HepG2 (cell line): Measurements from ENCODE around the gene PRICKLE2. TPM values are rescaled to one million over a fixed set of nuclear protein-coding genes. Genes with fewer than 3 reads are reported as not detected.

ENCODE experiments used
- ATAC-seq: fragments of 200-7000 bp; cut with Tn5 transposase; 3 replicates; pipeline ENCODE4 v1.9.1; 2020; ENCODE audit warnings: mild to moderate bottlenecking, moderate library complexity
- BruUV-seq: library from RNA; stranded (reverse); fragments of 400-500 nt; replicated peaks from 2 replicates; lab custom pipeline; 2021; lab: Mats Ljungman, UMichigan
- CTCF ChIA-PET: fragments of 300-600 bp; formaldehyde crosslinking; extraction: SDS; loops from one replicate; lab custom pipeline; 2021; ENCODE audit warnings: low total read pairs, inconsistent platforms, low intra/inter-chr PET ratio; lab: Yijun Ruan, JAX
- POLR2A ChIA-PET: fragments of 350-600 bp; sonication (Branson Sonifier 250); formaldehyde crosslinking; loops from one replicate; lab custom pipeline; 2020; ENCODE audit warnings: antibody characterized with exemption, inconsistent platforms; lab: Yijun Ruan, JAX
- DNase-seq: peaks from one replicate; pipeline ENCODE4 v3.0.0-alpha.2; 2015; ENCODE audit warnings: low spot score
- FAIRE-seq: peaks from 3 replicates; lab custom pipeline; 2011; peaks lifted over from hg19 to GRCh38; lab: Jason Lieb, UNC
- H2AFZ ChIP-seq: one replicate; pipeline ENCODE4 v1.6.1; 2011; ENCODE audit warnings: low read length, inconsistent platforms
- H3K27ac ChIP-seq: fragments of 300-600 bp; 3 replicates; pipeline ENCODE4 v1.8.0; 2011; ENCODE audit warnings: mixed run types, mild to moderate bottlenecking, mixed read lengths, low read length, inconsistent platforms; ENCODE audit not compliant: insufficient read depth; ENCODE audit errors: extremely low read length
- H3K27me3 ChIP-seq, 2 experiments: fragments of 200-600 bp in 1 of 2; 2 replicates in 1 of 2; 3 replicates in 1 of 2; pipeline versions ENCODE4 v1.6.0 to v1.8.0; 2011; ENCODE audit warnings: low read length in 2 of 2, mild to moderate bottlenecking in 2 of 2, moderate library complexity in 2 of 2, inconsistent platforms in 1 of 2; ENCODE audit not compliant: insufficient read depth in 2 of 2, control insufficient read depth in 1 of 2
- H3K36me3 ChIP-seq, 2 experiments: fragments of 200-600 bp in 1 of 2; replicated peaks in 1 of 2; 2 replicates in 1 of 2; 3 replicates in 1 of 2; pipeline versions ENCODE4 v1.5.1 to v1.8.0; 2011; ENCODE audit warnings: low read length in 2 of 2, inconsistent platforms in 1 of 2; ENCODE audit not compliant: insufficient read depth in 2 of 2, control insufficient read depth in 1 of 2
- H3K4me1 ChIP-seq: 2 replicates; pipeline ENCODE4 v1.5.1; 2012; ENCODE audit warnings: low read length, inconsistent platforms; ENCODE audit not compliant: insufficient read depth
- H3K4me2 ChIP-seq: 2 replicates; pipeline ENCODE4 v1.6.0; 2011; ENCODE audit warnings: low read depth, low read length, inconsistent platforms
- H3K4me3 ChIP-seq, 3 experiments: fragments of 200-600 bp in 1 of 3; sonication (generic), shearing (Covaris generic) in 1 of 3; replicated peaks in 1 of 3; 2 replicates each; pipeline ENCODE4 v1.5.1; 2011 to 2016; ENCODE audit warnings: low read length in 3 of 3, inconsistent platforms in 2 of 3, low read depth in 2 of 3, mild to moderate bottlenecking in 2 of 3, control low read depth in 1 of 3, mixed read lengths in 1 of 3; ENCODE audit not compliant: insufficient read depth in 1 of 3
- H3K79me2 ChIP-seq: one replicate; pipeline ENCODE4 v1.6.1; 2011; ENCODE audit warnings: low read length, inconsistent platforms; ENCODE audit not compliant: insufficient read depth
- H3K9ac ChIP-seq: 2 replicates; pipeline ENCODE4 v1.6.0; 2011; ENCODE audit warnings: mild to moderate bottlenecking, low read depth, low read length, inconsistent platforms; ENCODE audit not compliant: insufficient read depth
- H3K9me3 ChIP-seq: 2 replicates; pipeline ENCODE4 v1.5.1; 2012; ENCODE audit warnings: mild to moderate bottlenecking, low read length
- H4K20me1 ChIP-seq: 2 replicates; pipeline ENCODE4 v1.6.0; 2011; ENCODE audit warnings: inconsistent platforms, mild to moderate bottlenecking, low read length, moderate library complexity; ENCODE audit not compliant: insufficient read depth
- BHLHE40 ChIP-seq: IDR thresholded peaks from 2 replicates; pipeline ENCODE4 v1.6.1; 2011; ENCODE audit warnings: low read length, improper control_type of control experiment
- CENPX ChIP-seq: sonication (generic); formaldehyde crosslinking; IDR thresholded peaks from 2 replicates; pipeline ENCODE4 v1.9.0; 2021; ENCODE audit warnings: mild to moderate bottlenecking, missing genetic modification reagents, moderate library complexity
- HNF1A ChIP-seq, 2 experiments: sonication (generic) in 1 of 2; formaldehyde crosslinking in 1 of 2; IDR thresholded peaks; 2 replicates each; pipeline versions ENCODE4 v1.4.0 to v1.6.1; 2016 to 2020; ENCODE audit warnings: borderline replicate concordance in 1 of 2, low read depth in 1 of 2, mild to moderate bottlenecking in 1 of 2, missing genetic modification reagents in 1 of 2
- HNRNPUL1 ChIP-seq: fragments of 200-400 bp; formaldehyde crosslinking; IDR thresholded peaks from 2 replicates; pipeline ENCODE4 v1.6.1; 2017; ENCODE audit warnings: low read depth, mild to moderate bottlenecking, low read length, moderate library complexity
- NFRKB ChIP-seq: fragments of 450-650 bp; IDR thresholded peaks from 2 replicates; pipeline ENCODE4 v1.6.1; 2017
- PHF8 ChIP-seq: sonication (generic); formaldehyde crosslinking; IDR thresholded peaks from 2 replicates; pipeline ENCODE4 v1.5.0; 2020; ENCODE audit warnings: missing genetic modification reagents
- REL ChIP-seq: sonication (generic); formaldehyde crosslinking; conservative IDR thresholded peaks from 2 replicates; pipeline ENCODE4 v1.8.0; 2022; ENCODE audit warnings: mild to moderate bottlenecking, missing genetic modification reagents, moderate library complexity
- REXO4 ChIP-seq: sonication (generic); formaldehyde crosslinking; IDR thresholded peaks from 2 replicates; pipeline ENCODE4 v1.8.0; 2022; ENCODE audit warnings: missing genetic modification reagents, mild to moderate bottlenecking, borderline replicate concordance
- SMAD9 ChIP-seq: sonication (generic); formaldehyde crosslinking; IDR thresholded peaks from 2 replicates; pipeline ENCODE4 v1.5.1; 2020; ENCODE audit warnings: mild to moderate bottlenecking, missing genetic modification reagents
- ZBTB21 ChIP-seq: sonication (generic); formaldehyde crosslinking; IDR thresholded peaks from 2 replicates; pipeline ENCODE4 v1.4.0; 2020; ENCODE audit warnings: missing genetic modification reagents
- ZBTB38 ChIP-seq: sonication (generic); formaldehyde crosslinking; IDR thresholded peaks from 2 replicates; pipeline ENCODE4 v1.5.1; 2020; ENCODE audit warnings: mild to moderate bottlenecking, missing genetic modification reagents
- ZHX1 ChIP-seq: sonication (generic); formaldehyde crosslinking; IDR thresholded peaks from 2 replicates; pipeline ENCODE4 v1.8.1; 2022; ENCODE audit warnings: low read depth, mild to moderate bottlenecking, missing genetic modification reagents
- ZNF207 ChIP-seq: fragments of 450-650 bp; IDR thresholded peaks from 2 replicates; pipeline ENCODE4 v1.6.1; 2016; ENCODE audit warnings: antibody characterized with exemption, borderline replicate concordance
- ZNF605 ChIP-seq: sonication (generic); formaldehyde crosslinking; IDR thresholded peaks from 2 replicates; pipeline ENCODE4 v1.8.0; 2022; ENCODE audit warnings: mild to moderate bottlenecking, missing genetic modification reagents
- ZNF891 ChIP-seq: sonication (generic); formaldehyde crosslinking; IDR thresholded peaks from 2 replicates; pipeline ENCODE4 v1.5.0; 2020; ENCODE audit warnings: mild to moderate bottlenecking, missing genetic modification reagents
- ZSCAN25 ChIP-seq: sonication (generic); formaldehyde crosslinking; IDR thresholded peaks from 2 replicates; pipeline ENCODE4 v1.8.0; 2022; ENCODE audit warnings: mild to moderate bottlenecking, missing genetic modification reagents
- WGBS: methylation state at CpG from one replicate; pipeline ENCODE4 v1.1.6; 2017; ENCODE audit warnings: low lambda C conversion rate; 5-methylcytosine and 5-hydroxymethylcytosine counted together
- in situ Hi-C: cut with HindIII; loops from 2 replicates; pipeline ENCODE4 v1.10.0; 2017; ENCODE audit warnings: low pct_unique_long_range_greater_than_20kb; ENCODE audit not compliant: extremely low pct_ligation_motif_present
- intact Hi-C: fragments of 100-400 bp; cut with micrococcal nuclease; formaldehyde crosslinking; loops from one replicate; pipeline ENCODE4 v1.10.0; 2022; ENCODE audit not compliant: unreplicated experiment
- polyA plus RNA-seq, 8 experiments: library from polyadenylated mRNA; depleted of rRNA in 3 of 8; stranded (reverse) in 7 of 8; unstranded in 1 of 8; fragments of >200 nt; fragmentation: Illumina TruSeq in 4 of 8; extraction: Trizol in 4 of 8; gene quantifications; 2 replicates each; pipeline versions ENCODE4 v1.2.1 to v1.2.3, GENCODE V29; 2011 to 2016; ENCODE audit warnings: low read depth in 4 of 8, missing spikeins in 1 of 8, mixed read lengths in 1 of 8; ENCODE audit not compliant: insufficient read depth in 1 of 8
- total RNA-seq, 5 experiments: library from RNA; depleted of rRNA; stranded (reverse); fragments of >200 nt; fragmentation: Illumina TruSeq; extraction: Trizol; gene quantifications; 2 replicates each; pipeline ENCODE4 v1.2.3, GENCODE V29; 2016; ENCODE audit warnings: low read depth in 1 of 5

Gene PRICKLE2
- total and polyA plus RNA-seq, 2 of the 13 experiments (the other 11 are each of a cell fraction or from before 2014, with no cell fraction given): 0.01 to 0.07 TPM

DNA sequence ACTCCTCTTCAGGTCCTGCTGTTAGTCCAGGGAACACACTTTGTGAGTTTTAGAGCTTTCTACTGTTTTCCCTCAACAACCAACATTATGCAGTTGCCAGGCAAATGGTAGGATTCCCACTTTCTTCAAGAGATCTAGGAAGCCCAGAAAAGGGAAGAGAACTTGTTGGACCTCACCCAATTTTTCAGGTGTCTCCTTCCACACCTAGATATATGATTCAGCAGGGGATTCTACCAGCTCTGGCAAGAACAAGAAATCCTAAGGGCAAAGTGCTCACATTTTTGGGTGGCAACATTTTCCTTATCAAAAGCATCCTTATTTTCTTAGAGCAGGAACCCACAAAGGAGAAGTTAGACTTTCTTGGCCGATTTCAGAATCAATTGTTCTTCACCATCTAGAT is 57.4 kb downstream of the PRICKLE2 start (continued):
- TF ChIP-seq ZBTB38 (no peak), ZBTB21 (CRISPR knock-in tag) (no peak), CENPX (CRISPR knock-in tag) (no peak), ZNF891 (CRISPR knock-in tag) (no peak), HNF1A (IDR thresholded peaks at IDR 0.05; ENCODE audit: low read depth) (no peak), HNF1A (CRISPR knock-in tag; IDR thresholded peaks at IDR 0.05; ENCODE audit: borderline replicate concordance) (no peak), SMAD9 (CRISPR knock-in tag) (no peak), ZNF605 (no peak)
- TF ChIP-seq, all 625 proteins: peak for 0

GRCh38 chr3:64167351-64167750 is 57.9 kb downstream of the PRICKLE2 start:
- Histone ChIP-seq H4K20me1 (no peaks in the 10 kb centered on the region), H3K79me2 (no peaks in the 10 kb centered on the region), H3K9ac (no peak overlapping the region), H3K27ac (no peak overlapping the region), H3K4me3 (no peak overlapping the region), H3K4me1 (no peaks in the 10 kb centered on the region), H3K36me3 (no peaks in the 10 kb centered on the region), H3K9me3 (no peaks in the 10 kb centered on the region), H3K27me3 (no peaks in the 10 kb centered on the region), H2AFZ (no peak overlapping the region), H3K4me2 (no peak overlapping the region)
- BruUV-seq: no TSS peak
- intact Hi-C loops (loop anchor here (5.0 kb wide), 1 partner anchor 315 kb away; no protein-coding TSS in a partner anchor), in situ Hi-C loops (loop anchor here (5.0 kb wide), 1 partner anchor 135 kb away; no protein-coding TSS in a partner anchor)
- no peak for DNase-seq
- POLR2A ChIA-PET: no interaction called here
- no peak for FAIRE-seq
- 54% methylated on average over 4 of the region's 4 CpGs for WGBS
- ATAC-seq: no peak
- CTCF ChIA-PET: interaction anchor here (2.2 kb wide), 1 partner anchor 137 kb away, joined by 14 read pairs; no protein-coding TSS in a partner anchor
- TF ChIP-seq BHLHE40: no peak
- TF ChIP-seq HNRNPUL1: no peak
- TF ChIP-seq ZNF207: no peak
- no peak for TF ChIP-seq REL (CRISPR knock-in tag)
- TF ChIP-seq ZSCAN25 (CRISPR knock-in tag): no peak
- no peak for TF ChIP-seq ZHX1 (CRISPR knock-in tag)
- TF ChIP-seq PHF8 (CRISPR knock-in tag): no peak
- no peak for TF ChIP-seq NFRKB
- TF ChIP-seq REXO4 (CRISPR knock-in tag): no peak
